Small intestine (tissue), 16 donors: ENCODE measurements around the gene RIMOC1. TPM values are rescaled to one million over a fixed set of nuclear protein-coding genes. Genes with fewer than 3 reads are reported as not detected.

Experiments used
- DNase-seq, 2 donors: peaks; one replicate each; pipeline versions ENCODE4 v3.0.0 to v3.0.0-alpha.2; 2013
- FAIRE-seq: peaks from 2 replicates; lab custom pipeline; 2012; peaks lifted over from hg19 to GRCh38; lab: Jason Lieb, UNC
- H3K27ac ChIP-seq, 3 donors: one replicate each; pipeline ENCODE4 v1.5.1; 2013; ENCODE audit warnings: low read length in 2 of 3, mild to moderate bottlenecking in 2 of 3, control low read depth in 1 of 3, inconsistent platforms in 1 of 3, low read depth in 1 of 3, moderate library complexity in 1 of 3
- H3K27me3 ChIP-seq, 3 donors: one replicate each; pipeline ENCODE4 v1.6.1; 2013; ENCODE audit warnings: low read length in 3 of 3, inconsistent platforms in 1 of 3; ENCODE audit not compliant: control insufficient read depth in 3 of 3, insufficient read depth in 3 of 3
- H3K36me3 ChIP-seq, 3 donors: one replicate each; pipeline ENCODE4 v1.6.1; 2013; ENCODE audit warnings: low read length in 3 of 3, inconsistent platforms in 1 of 3, low read depth in 1 of 3, mild to moderate bottlenecking in 1 of 3, moderate library complexity in 1 of 3; ENCODE audit not compliant: control insufficient read depth in 3 of 3, insufficient read depth in 2 of 3
- H3K4me1 ChIP-seq, 3 donors: one replicate each; pipeline ENCODE4 v1.6.1; 2013; ENCODE audit warnings: low read length in 2 of 3, inconsistent platforms in 1 of 3, low read depth in 1 of 3, mild to moderate bottlenecking in 1 of 3, moderate library complexity in 1 of 3; ENCODE audit not compliant: control insufficient read depth in 3 of 3, insufficient read depth in 2 of 3
- H3K4me3 ChIP-seq, 3 donors: one replicate each; pipeline ENCODE4 v1.5.1; 2013; ENCODE audit warnings: low read length in 3 of 3, control low read depth in 1 of 3, inconsistent platforms in 1 of 3, low read depth in 1 of 3, mild to moderate bottlenecking in 1 of 3, moderate library complexity in 1 of 3
- H3K9me3 ChIP-seq, 2 donors: one replicate each; pipeline ENCODE4 v1.6.1; 2013; ENCODE audit warnings: low read depth in 1 of 2, low read length in 1 of 2; ENCODE audit not compliant: control insufficient read depth in 2 of 2, insufficient read depth in 1 of 2
- WGBS, 3 donors: extraction: QIAGEN DNeasy Blood & Tissue Kit; methylation state at CpG; one replicate each; pipeline ENCODE4 v1.1.7; 2013; 5-methylcytosine and 5-hydroxymethylcytosine counted together
- long read RNA-seq, 10 donors: transcript quantifications; one replicate each; lab custom pipeline, GENCODE V29; 2026
- polyA plus RNA-seq, 4 donors: library from polyadenylated mRNA; stranded (reverse) in 3 of 4; unstranded in 1 of 4; fragments of 200-250 nt in 3 of 4; fragments of 120-200 nt in 1 of 4; gene quantifications; one replicate each; pipeline versions ENCODE4 v1.2.1 to v1.2.3, GENCODE V29; 2013
- donor health status: healthy with polysubstance abuse.
- donor health status: control.
- donor health status: control.
- donor health status: Bipolar disorder and iron deficiency.
- donor health status: healthy.

RIMOC1 gene
- 10 to 100 TPM in 1 of 4 donors, 1 to 10 TPM in 3; 3.8 to 20.5 (median 6.8) TPM for polyA plus RNA-seq
- long read RNA-seq, donor 1, full-length matches to known transcripts = 13 of 13 reads
- long read RNA-seq, donor 1, partial matches to known transcripts = 0 of 13 reads
- long read RNA-seq, donor 1, other reads (novel, unspliced or antisense) = 0 of 13 reads
- long read RNA-seq, donor 2, full-length matches to known transcripts = 2 of 2 reads
- long read RNA-seq, donor 2, partial matches to known transcripts = 0 of 2 reads
- long read RNA-seq, donor 2, other reads (novel, unspliced or antisense) = 0 of 2 reads
- long read RNA-seq, donor 3, full-length matches to known transcripts = 1 of 1 reads
- long read RNA-seq, donor 3, partial matches to known transcripts = 0 of 1 reads
- long read RNA-seq, donor 3, other reads (novel, unspliced or antisense) = 0 of 1 reads
- long read RNA-seq, donor 4 = 0 reads
- long read RNA-seq, donor 5, partial matches to known transcripts = 0 of 1 reads
- long read RNA-seq, donor 5, other reads (novel, unspliced or antisense) = 0 of 1 reads
- long read RNA-seq, donor 6 = 0 reads
- long read RNA-seq, donor 7, full-length matches to known transcripts = 4 of 4 reads
- long read RNA-seq, donor 7, partial matches to known transcripts = 0 of 4 reads
- long read RNA-seq, donor 7, other reads (novel, unspliced or antisense) = 0 of 4 reads
- long read RNA-seq, donor 8, full-length matches to known transcripts = 1 of 1 reads
- long read RNA-seq, donor 8, partial matches to known transcripts = 0 of 1 reads
- long read RNA-seq, donor 8, other reads (novel, unspliced or antisense) = 0 of 1 reads
- long read RNA-seq, donor 9, full-length matches to known transcripts = 1 of 1 reads
- long read RNA-seq, donor 9, partial matches to known transcripts = 0 of 1 reads
- long read RNA-seq, donor 9, other reads (novel, unspliced or antisense) = 0 of 1 reads
- long read RNA-seq, donor 10, full-length matches to known transcripts = 4 of 4 reads
- long read RNA-seq, donor 10, partial matches to known transcripts = 0 of 4 reads
- long read RNA-seq, donor 10, other reads (novel, unspliced or antisense) = 0 of 4 reads

DNA sequence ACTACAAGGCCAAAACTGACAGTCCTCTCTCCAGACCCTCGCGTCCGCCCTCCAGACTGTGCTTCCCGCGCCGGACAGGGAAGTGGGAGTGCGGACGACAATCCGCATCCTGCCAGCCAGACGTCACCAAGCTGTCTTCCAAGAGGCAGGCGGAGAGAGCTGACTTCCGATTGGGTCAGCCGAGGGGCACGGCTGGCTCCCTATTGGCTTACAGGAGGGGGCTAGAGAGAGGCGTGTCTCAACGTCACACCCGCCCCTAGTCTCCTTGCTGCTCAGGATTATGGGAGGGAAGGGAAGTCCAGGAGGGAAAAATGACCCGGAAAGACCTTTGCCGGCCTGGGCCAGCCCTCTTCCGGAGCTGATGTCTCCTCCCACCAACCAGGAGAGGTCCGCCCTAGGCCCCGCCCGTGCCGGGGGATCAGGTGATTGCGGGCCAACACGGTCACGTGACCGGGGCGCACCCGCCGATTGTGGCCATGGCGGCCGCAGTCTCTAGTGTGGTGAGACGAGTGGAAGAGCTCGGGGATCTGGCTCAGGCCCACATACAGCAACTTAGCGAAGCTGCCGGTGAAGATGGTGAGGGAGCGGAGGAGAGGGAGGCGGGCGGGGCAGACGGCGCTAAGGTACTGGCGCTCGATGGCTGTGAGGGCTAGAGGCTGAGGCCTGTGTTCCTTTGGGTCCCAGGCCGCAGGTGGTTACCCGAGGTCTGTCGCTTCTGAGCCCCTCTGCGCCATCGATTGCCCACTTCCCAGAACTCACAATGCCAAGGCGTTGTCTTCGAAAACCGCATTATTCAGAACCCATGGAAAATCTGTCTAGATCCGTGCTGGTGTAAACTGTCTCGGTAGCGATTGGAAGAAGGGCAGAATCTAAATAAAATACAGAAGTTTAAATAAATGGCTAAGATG, at the start of gene RIMOC1:
Gene RIMOC1, plus strand, starts transcription at position 453 of the 908 bp plus-strand sequence. Its CDS starts 24 bp downstream, at position 477.
- 0 to 1% (median 1%) methylated on average over 55 of the region's 55 CpGs for WGBS, 3 donors
- DNase-seq (peak; percentile 99 to 100), FAIRE-seq (peak; percentile 96)
- H3K36me3 ChIP-seq = peaks cover 0 to 3% (median 2%) of the 10 kb centered on the region in 3 donors
- no peaks in the 10 kb centered on the region for H3K9me3 ChIP-seq
- peak within 1 kb of the TSS; percentile 68 to 88 (median 73) for H3K4me3 ChIP-seq
- H3K27me3 ChIP-seq = peaks cover 0 to under 1% (median 0%) of the 10 kb centered on the region in 3 donors
- H3K27ac ChIP-seq = peak within 1 kb of the TSS; percentile 71 to 96 (median 84)
- H3K4me1 ChIP-seq = peaks cover 0 to 5% (median 4%) of the 10 kb centered on the region in 3 donors

DNA sequence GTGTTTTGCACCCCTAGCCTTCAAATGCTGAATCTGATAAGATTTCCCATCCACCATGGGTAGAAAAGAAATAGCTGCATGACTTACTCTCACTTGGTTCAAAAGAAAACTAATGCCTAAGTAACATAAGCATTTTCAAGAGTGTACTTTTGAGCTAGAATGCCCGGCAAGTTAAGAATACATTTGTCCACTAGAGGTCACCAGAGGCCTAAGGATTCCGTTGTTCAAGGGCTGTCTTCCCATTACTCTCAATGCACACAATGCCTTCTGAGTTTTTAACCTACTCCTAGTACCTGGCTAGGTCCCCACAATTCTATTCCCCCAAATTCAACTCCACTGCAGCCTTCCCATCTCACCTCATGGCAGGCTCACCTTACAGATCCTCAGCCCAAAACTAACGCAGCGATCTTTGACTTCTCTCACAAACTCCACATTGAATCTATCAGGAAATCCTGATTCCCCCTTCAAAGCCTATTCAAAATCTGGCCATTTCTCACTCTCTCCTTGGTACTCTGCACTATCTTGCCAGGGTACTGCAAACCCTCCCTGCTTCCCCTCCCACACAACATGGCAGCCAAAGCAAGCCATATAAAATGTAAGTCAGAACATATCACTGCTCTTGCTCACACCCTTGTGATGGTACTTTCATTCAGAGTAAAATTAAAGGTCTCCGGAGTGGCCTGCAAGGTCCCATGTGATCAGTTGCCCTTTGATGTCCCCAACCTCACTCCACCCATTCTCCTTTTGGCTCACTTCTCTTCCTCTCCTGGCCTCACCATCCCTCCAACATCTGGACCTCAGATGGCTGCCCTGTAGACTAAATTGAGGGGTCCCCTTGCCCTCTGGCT, 47.3 kb upstream of the RIMOC1 start:
- 49 to 52% (median 51%) methylated on average over 5 of the region's 5 CpGs for WGBS, 3 donors
- Histone ChIP-seq H3K27ac (no peak overlapping the region), H3K27me3 (no peaks in the 10 kb centered on the region), H3K4me3 (no peak overlapping the region), H3K9me3 (no peaks in the 10 kb centered on the region), H3K4me1 (no peaks in the 10 kb centered on the region), H3K36me3 (peaks cover 0 to 8% (median 4%) of the 10 kb centered on the region in 3 donors)
- FAIRE-seq (no peak), DNase-seq (peak; percentile 77 to 81)

DNA sequence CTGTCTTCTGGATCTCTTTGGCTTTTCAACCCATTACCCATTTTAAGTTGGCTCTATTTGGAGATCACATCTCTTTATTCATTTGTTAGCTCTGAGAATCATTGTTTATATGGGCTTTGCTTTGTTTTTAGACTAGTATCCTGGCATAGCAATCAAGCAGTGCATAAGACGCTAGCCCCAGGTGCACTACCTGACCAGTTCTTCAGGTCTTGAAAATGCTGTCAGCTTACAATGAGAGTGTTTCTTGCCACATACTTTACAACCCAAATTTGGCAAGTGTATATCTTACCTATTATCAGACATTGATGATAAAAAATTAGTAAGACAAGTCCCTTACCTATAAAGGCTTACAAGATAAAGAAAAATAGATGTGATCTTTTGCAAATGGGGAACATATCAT, 46.2 kb upstream of the RIMOC1 start:
- Histone ChIP-seq H3K36me3 (peaks cover 0 to 4% (median 3%) of the 10 kb centered on the region in 3 donors), H3K4me1 (no peaks in the 10 kb centered on the region), H3K27ac (no peak overlapping the region), H3K4me3 (no peak overlapping the region), H3K27me3 (no peaks in the 10 kb centered on the region), H3K9me3 (no peaks in the 10 kb centered on the region)
- DNase-seq (no peak), FAIRE-seq (no peak)
- WGBS, 3 donors = 44 to 78% (median 65%) methylated on average over 1 of the region's 1 CpG

- Histone ChIP-seq H3K36me3 (peaks cover 0 to 3% (median 2%) of the 10 kb centered on the region in 3 donors), H3K27me3 (no peaks in the 10 kb centered on the region), H3K4me1 (no peaks in the 10 kb centered on the region), H3K27ac (no peak overlapping the region), H3K4me3 (no peak overlapping the region), H3K9me3 (no peaks in the 10 kb centered on the region)
- WGBS, 3 donors = 83 to 92% (median 86%) methylated on average over 2 of the region's 2 CpGs
- DNase-seq (no peak), FAIRE-seq (no peak)
Measured at GRCh38 chr5:41858890-41859289, 45.3 kb upstream of the RIMOC1 start.

- no peak for FAIRE-seq
- Histone ChIP-seq H3K9me3 (no peaks in the 10 kb centered on the region), H3K27ac (no peak overlapping the region)
Measured at GRCh38 chr5:41863871-41864486, 40.2 kb upstream of the RIMOC1 start.

DNA sequence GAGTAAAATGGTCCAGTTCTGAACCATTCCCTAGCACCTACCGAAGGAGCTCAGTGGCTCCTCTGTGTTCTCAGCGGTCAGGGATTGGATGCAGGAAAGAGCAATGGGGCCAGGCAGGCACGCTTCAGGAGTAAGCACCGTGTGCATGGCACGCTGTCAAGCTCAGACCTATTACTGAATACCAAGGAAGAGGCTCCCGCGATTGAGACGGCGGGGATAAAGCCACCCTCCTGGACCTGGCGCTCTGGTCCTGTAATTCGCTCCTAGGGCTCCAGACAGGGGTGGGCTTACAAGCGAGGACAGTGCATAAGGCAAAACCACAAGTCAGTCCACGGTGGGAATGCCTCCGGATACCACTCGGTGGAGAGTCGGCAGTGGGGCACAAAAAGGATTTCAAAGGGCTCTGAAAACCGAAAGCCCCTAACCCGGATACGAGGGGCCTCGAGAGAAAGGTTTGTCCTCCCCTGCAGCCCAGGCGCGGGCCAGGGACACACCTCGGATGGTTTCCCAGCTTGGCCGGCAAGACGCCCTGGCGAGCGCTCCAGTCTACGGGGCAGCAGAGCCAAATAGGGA, 34.9 kb upstream of the RIMOC1 start:
- Histone ChIP-seq H3K27ac (peak overlapping the region in 2 of 3 donors; percentile 87 to 95), H3K9me3 (no peaks in the 10 kb centered on the region), H3K27me3 (no peaks in the 10 kb centered on the region), H3K4me3 (peak overlapping the region; percentile 60 to 92 (median 69)), H3K4me1 (peaks cover 0 to 6% (median 0%) of the 10 kb centered on the region in 3 donors), H3K36me3 (peaks cover 0 to 3% (median 0%) of the 10 kb centered on the region in 3 donors)
- DNase-seq (peak in 1 of 2 donors; percentile 11), FAIRE-seq (no peak)
- 16 to 25% (median 17%) methylated on average over 28 of the region's 28 CpGs for WGBS, 3 donors

More at GRCh38 chr5:41863871-41864486, 40.2 kb upstream of the RIMOC1 start:
- no peaks in the 10 kb centered on the region for H3K4me1 ChIP-seq
- H3K4me3 ChIP-seq = no peak overlapping the region
- no peaks in the 10 kb centered on the region for H3K27me3 ChIP-seq
- DNase-seq = no peak
- peaks cover 0 to 3% (median 0%) of the 10 kb centered on the region in 3 donors for H3K36me3 ChIP-seq
